ENCODE results near the gene DYNC1I1.

DYNC1I1 gene

DNA sequence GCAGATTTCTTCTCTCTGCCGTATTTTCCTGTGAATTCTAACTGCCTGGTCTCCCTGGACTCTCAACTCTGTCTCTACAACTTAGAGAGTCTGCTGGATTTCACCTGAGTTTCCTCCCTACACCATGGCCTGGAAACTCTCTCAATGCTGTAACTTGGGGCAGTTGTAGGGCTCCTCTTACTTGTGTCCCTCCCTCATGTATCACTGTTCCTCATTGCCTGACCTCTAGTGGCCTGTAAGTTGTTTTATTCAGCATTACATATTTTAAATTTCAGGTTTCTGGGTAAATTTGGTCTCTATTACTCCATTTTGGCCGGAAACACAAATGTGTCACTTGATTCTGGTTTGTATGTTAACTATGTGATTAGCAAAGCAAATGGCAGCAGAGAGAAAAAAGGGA, 70.9 kb downstream of the DYNC1I1 start:
- Histone ChIP-seq H3K9me3 (0 out of 2 replicates have a peak, but pooled peaks cover 6% of the 10 kb centered on the region), H4K20me1 (no peaks in the 10 kb centered on the region), H3K9ac (no peak overlapping the region), H3K4me1 (peaks cover 13% of the 10 kb centered on the region), H3K4me2 (no peak overlapping the region), H3K4me3 (no peak overlapping the region), H3K36me3 (no peaks in the 10 kb centered on the region), H3K27me3 (no peaks in the 10 kb centered on the region), H3K27ac (no peak overlapping the region)
- no peak for TF ChIP-seq Cebpa-rat (IDR thresholded peaks at IDR 0.05)

DNA sequence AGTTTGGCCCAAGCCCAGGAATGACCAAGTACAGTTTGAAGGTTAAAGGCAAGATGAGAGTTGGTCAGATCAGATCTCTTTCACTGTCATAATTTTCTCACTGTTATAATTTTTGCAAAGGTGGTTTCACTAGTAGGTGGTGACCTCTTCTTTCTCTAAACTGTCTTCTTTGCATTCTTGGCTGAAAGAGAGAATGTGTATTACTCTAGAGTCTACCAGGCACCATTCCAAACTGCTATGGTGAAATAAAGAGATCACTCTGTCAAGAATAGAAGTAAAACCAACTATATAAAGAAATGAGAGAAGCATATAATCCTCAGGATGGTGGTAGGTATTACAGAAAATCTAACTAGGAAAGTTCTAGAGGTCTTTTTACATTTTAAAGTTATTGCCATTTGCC, 72.7 kb downstream of the DYNC1I1 start:
- peaks cover 13% of the 10 kb centered on the region for H3K4me1 ChIP-seq
- H4K20me1 ChIP-seq: no peaks in the 10 kb centered on the region
- no peak overlapping the region for H3K9ac ChIP-seq
- no peak for TF ChIP-seq Cebpa-rat (IDR thresholded peaks at IDR 0.05)
- no peak overlapping the region for H3K27ac ChIP-seq
- 0 out of 2 replicates have a peak, but pooled peaks cover 5% of the 10 kb centered on the region for H3K9me3 ChIP-seq
- H3K4me2 ChIP-seq: no peak overlapping the region
- no peak overlapping the region for H3K4me3 ChIP-seq
- H3K36me3 ChIP-seq: no peaks in the 10 kb centered on the region
- no peaks in the 10 kb centered on the region for H3K27me3 ChIP-seq

DNA sequence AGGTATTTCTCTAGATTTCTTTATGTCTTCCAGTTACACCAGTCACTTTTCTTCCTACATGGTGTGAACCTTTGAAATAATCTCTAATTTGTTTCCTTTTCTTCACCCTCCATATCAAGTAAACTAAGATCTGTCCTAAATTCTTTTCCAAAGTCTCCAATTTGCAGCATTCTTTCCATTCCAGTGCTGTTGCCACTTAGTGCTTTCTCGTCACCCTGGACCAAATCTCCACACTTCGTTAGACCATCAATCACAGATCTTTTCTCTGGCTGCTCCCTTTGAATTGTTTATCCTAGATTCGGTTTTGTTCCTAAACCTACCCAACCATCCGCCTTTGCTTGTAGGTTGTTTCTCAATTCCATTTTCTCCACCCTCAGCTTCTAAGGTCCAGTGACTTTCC, 74.7 kb downstream of the DYNC1I1 start:
- no peaks in the 10 kb centered on the region for H3K27me3 ChIP-seq
- H4K20me1 ChIP-seq: no peaks in the 10 kb centered on the region
- H3K4me2 ChIP-seq: no peak overlapping the region
- H3K4me3 ChIP-seq: no peak overlapping the region
- no peak for TF ChIP-seq Cebpa-rat (IDR thresholded peaks at IDR 0.05)
- H3K27ac ChIP-seq: no peak overlapping the region
- no peaks in the 10 kb centered on the region for H3K9me3 ChIP-seq
- H3K9ac ChIP-seq: no peak overlapping the region
- peaks cover under 1% of the 10 kb centered on the region for H3K4me1 ChIP-seq
- H3K36me3 ChIP-seq: no peaks in the 10 kb centered on the region

DNA sequence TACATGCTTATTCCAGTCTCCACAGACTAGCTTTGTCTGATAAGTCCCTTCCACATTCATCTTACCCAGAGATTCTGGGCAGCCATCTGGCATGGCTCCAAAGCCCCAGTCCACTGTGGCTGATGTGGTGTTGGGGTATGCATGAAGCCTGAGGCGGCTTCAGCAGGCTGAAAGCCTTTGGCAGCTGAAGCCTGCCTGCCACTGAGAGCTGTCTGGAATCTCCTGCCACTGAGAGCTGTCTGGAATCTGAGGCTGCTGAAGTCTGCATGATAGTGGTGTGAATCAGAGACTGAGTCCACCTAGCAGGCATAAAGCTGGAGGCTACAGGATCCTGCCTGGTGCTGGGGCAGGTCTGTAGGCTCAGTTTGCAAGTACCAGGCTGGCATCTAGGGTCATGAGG, 87.1 kb downstream of the DYNC1I1 start:
- Histone ChIP-seq H3K4me3 (no peak overlapping the region), H3K27ac (no peak overlapping the region), H3K4me1 (no peaks in the 10 kb centered on the region), H3K9ac (no peak overlapping the region), H4K20me1 (no peaks in the 10 kb centered on the region), H3K27me3 (no peaks in the 10 kb centered on the region), H3K4me2 (no peak overlapping the region), H3K9me3 (no peaks in the 10 kb centered on the region), H3K36me3 (no peaks in the 10 kb centered on the region)
- TF ChIP-seq Cebpa-rat (IDR thresholded peaks at IDR 0.05): no peak

DNA sequence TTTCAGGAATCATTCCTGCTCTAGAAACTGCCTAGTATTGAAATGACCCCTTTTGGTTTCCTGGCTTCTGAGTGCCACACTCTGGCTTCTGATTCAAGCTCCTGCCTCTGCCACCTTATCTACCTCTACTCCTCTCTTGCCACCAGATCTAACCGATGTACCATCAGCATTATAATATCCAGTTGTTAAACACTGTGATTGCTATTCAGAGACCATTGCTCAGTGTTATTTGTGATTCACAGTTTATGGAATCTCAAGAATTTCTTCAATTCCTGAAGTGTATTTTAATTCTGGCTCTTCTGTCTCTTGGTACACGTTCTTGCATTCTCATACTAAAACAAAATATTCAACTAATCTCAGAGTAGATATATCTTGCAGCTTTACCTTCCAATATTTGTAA, 88.7 kb downstream of the DYNC1I1 start:
- H3K4me2 ChIP-seq: no peak overlapping the region
- H3K36me3 ChIP-seq: no peaks in the 10 kb centered on the region
- H4K20me1 ChIP-seq: no peaks in the 10 kb centered on the region
- no peaks in the 10 kb centered on the region for H3K4me1 ChIP-seq
- no peak overlapping the region for H3K9ac ChIP-seq
- no peaks in the 10 kb centered on the region for H3K9me3 ChIP-seq
- H3K4me3 ChIP-seq: no peak overlapping the region
- no peak for TF ChIP-seq Cebpa-rat (IDR thresholded peaks at IDR 0.05)
- H3K27me3 ChIP-seq: no peaks in the 10 kb centered on the region
- H3K27ac ChIP-seq: no peak overlapping the region

DNA sequence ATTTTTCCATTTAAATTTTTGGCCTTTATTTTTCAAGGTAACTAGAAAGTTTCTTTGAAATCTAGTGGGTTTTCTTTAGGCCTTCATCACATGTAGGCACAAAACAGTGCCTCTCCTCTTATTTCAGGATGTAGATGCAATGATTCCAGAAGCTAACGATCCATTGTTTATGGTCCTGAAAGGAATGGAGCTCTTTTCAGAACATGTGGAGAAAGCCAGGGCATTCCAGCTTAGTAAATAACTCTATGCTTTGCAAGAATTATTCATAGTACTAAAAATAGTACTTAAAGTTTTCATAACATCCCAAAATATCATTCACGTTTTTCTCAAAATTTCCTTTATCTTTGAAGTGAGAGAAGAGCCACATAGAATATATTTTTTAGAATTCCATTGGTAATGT, 91.3 kb downstream of the DYNC1I1 start:
- Histone ChIP-seq H3K9ac (no peak overlapping the region), H4K20me1 (no peaks in the 10 kb centered on the region), H3K9me3 (no peaks in the 10 kb centered on the region), H3K4me1 (no peaks in the 10 kb centered on the region), H3K4me3 (no peak overlapping the region), H3K27me3 (no peaks in the 10 kb centered on the region), H3K36me3 (no peaks in the 10 kb centered on the region), H3K27ac (no peak overlapping the region), H3K4me2 (no peak overlapping the region)
- TF ChIP-seq Cebpa-rat (IDR thresholded peaks at IDR 0.05): no peak

DNA sequence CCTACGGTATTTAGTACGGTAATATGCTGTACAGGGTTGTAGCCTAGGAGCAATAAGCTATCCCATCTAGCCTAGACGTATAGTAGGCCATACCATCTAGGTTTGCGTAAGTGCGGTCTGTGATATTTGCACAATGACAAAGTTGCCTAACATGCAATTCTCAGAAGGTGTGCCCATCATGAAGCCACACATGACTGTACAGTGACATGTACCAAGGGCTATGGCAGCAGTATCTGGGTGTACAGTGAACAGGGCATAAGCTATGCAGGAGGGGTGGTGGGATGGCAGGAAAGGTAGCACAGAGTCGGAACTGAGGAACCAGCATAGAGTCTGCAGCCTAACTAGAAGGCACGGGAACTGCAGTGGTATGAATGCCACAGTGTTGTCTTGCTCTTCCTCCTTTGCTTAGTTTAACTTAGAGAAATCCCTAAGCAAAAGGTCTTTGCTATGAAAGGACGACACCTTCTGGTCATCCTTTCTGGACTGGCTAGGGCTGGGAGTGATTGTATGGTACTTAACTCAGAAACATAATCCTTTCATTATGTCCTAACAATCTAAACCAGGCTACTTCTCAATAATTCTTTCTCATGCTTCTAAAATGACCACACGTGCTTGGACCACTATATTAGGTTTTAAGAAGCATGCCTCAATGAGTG, 93.5 kb downstream of the DYNC1I1 start:
- no peaks in the 10 kb centered on the region for H4K20me1 ChIP-seq
- H3K4me3 ChIP-seq: no peak overlapping the region
- H3K9ac ChIP-seq: no peak overlapping the region
- H3K4me1 ChIP-seq: no peaks in the 10 kb centered on the region
- no peak overlapping the region for H3K27ac ChIP-seq
- H3K36me3 ChIP-seq: no peaks in the 10 kb centered on the region
- no peak overlapping the region for H3K4me2 ChIP-seq
- no peaks in the 10 kb centered on the region for H3K27me3 ChIP-seq
- TF ChIP-seq Cebpa-rat (IDR thresholded peaks at IDR 0.05): no peak
- no peaks in the 10 kb centered on the region for H3K9me3 ChIP-seq

DNA sequence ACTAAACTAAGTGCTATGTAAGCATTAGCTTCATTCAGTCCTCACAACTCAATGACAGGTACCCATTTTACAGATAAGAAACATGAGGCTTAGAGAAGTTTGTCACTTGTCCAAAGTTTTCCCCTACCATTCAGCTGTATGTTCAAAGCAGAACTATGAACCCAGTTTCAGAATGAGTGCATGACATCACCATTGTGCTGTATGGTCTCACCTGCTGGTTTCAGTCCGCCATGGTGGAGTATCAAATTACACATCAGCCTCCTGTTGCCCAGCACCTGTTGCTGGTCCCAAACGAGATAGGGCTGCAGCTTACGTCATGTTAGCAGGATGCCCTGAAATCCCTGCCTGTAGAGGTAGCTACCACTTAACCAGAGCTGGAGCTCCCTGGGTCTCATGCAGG, 95.0 kb downstream of the DYNC1I1 start:
- Histone ChIP-seq H3K4me1 (no peaks in the 10 kb centered on the region), H3K4me2 (no peak overlapping the region), H3K27me3 (no peaks in the 10 kb centered on the region), H3K36me3 (no peaks in the 10 kb centered on the region), H4K20me1 (no peaks in the 10 kb centered on the region), H3K4me3 (no peak overlapping the region), H3K9ac (no peak overlapping the region), H3K9me3 (no peaks in the 10 kb centered on the region), H3K27ac (no peak overlapping the region)
- no peak for TF ChIP-seq Cebpa-rat (IDR thresholded peaks at IDR 0.05)

DNA sequence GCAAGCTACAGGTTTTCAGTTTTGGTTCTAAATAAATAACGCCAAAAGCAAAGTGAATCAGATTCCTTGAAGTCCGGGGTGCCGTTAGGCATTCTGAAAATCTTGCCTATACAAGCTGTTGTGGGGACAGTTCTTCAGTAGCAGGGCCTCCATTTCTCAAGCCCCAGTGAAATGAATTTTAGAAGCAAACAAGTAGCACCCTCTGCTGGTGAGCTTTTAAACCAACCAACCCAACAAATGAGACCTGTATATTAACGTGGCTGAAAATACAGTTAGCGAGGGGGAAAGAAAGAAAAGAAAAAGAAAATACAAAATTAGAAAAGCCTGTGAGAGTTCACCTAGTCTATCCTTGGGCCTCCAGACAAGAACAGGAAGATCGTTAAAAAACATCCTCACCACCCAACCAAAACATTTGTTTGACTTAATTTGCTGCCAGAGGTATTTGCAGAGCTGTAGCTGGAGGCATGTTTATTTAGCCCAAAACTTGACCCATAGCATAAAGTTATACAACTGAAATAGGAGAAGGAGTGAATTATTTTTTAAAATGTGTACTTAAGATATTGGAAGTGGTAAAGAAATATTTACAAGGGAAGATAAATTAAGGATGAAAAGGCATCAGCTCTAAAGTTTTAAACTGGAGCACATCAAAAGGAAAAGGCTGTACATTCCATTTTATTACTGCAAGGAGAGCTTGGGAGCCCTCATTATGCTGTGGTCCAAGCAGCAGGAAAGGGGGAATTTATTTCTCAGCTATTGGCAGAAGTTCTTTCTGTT, 98.9 kb downstream of the DYNC1I1 start:
- Histone ChIP-seq H3K27ac (no peak overlapping the region), H3K4me2 (no peak overlapping the region), H3K4me1 (no peaks in the 10 kb centered on the region), H3K36me3 (no peaks in the 10 kb centered on the region), H4K20me1 (no peaks in the 10 kb centered on the region), H3K9me3 (no peaks in the 10 kb centered on the region), H3K4me3 (no peak overlapping the region), H3K9ac (no peak overlapping the region), H3K27me3 (no peaks in the 10 kb centered on the region)
- TF ChIP-seq Cebpa-rat (IDR thresholded peaks at IDR 0.05): no peak

DNA sequence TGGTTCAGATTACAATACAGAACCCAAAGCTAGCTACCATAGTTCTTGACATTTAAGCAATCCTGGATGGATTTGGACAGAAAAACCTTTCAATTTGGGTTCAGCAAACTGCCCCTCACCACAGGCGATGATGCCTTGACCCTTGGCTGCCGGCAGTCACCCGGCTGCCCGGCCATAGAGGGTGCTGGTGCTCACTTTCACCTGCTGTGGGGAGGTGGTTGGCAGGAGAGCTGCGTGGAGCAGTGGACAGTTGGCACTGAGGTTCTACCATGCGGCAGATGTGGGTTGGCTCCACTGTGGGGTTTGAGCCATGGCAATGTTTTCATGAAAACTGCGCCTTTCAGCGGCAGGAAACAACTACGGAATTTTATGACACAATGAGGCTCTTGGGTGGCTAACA, 99.5 kb downstream of the DYNC1I1 start:
- TF ChIP-seq Cebpa-rat (IDR thresholded peaks at IDR 0.05): no peak
- no peak overlapping the region for H3K27ac ChIP-seq
- H3K9ac ChIP-seq: no peak overlapping the region
- no peaks in the 10 kb centered on the region for H3K36me3 ChIP-seq
- H4K20me1 ChIP-seq: no peaks in the 10 kb centered on the region
- H3K4me2 ChIP-seq: no peak overlapping the region
- H3K4me1 ChIP-seq: no peaks in the 10 kb centered on the region
- H3K9me3 ChIP-seq: no peaks in the 10 kb centered on the region
- no peak overlapping the region for H3K4me3 ChIP-seq
- no peaks in the 10 kb centered on the region for H3K27me3 ChIP-seq
